NT2/D1 (cell line): Measurements from ENCODE around the gene PLAC9.

Experiments used
- SUZ12 ChIP-seq: IDR thresholded peaks from 2 replicates; pipeline ENCODE4 v1.6.1; 2011; ENCODE audit not compliant: insufficient read length, insufficient read depth; ENCODE audit errors: extremely low read depth
- YY1 ChIP-seq: IDR thresholded peaks from 2 replicates; pipeline ENCODE4 v1.6.1; 2011; ENCODE audit not compliant: insufficient read length, insufficient read depth
- ZNF274 ChIP-seq: IDR thresholded peaks from 2 replicates; pipeline ENCODE4 v1.6.1; 2011; ENCODE audit warnings: mild to moderate bottlenecking, low read depth, low read length

DNA sequence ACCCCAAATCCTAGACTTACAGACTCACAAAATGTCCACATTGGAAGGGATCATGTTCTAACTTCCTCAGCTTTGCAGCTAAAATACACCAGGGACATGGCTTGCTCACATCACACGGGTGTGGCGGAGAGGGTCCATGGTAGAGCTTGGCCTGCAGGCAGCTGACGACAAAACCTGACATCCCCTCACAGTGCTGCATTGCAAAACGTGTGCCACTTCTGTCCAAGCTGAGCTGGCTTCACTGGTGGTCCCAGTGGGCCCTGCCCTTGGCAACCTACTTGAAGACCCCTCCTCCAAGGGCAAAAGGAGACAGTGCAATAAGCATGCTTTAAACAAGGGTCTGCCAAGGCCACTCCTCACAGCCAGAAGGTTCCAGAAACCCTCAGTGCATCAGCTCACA, 50.9 kb downstream of the PLAC9 start:
- TF ChIP-seq YY1 = no peak
- no peak for TF ChIP-seq ZNF274
- no peak for TF ChIP-seq SUZ12
